RWPE2 (cell line): ENCODE data around the gene RASGEF1C.

Source experiments
- ATAC-seq: fragments of 200-7000 bp; cut with Tn5 transposase; 3 replicates; pipeline ENCODE4 v1.9.1; 2021; ENCODE audit warnings: low read depth
- DNase-seq: peaks from one replicate; pipeline ENCODE4 v3.0.0-alpha.2; 2020; ENCODE audit warnings: low spot score
- H3K27ac ChIP-seq: fragments of 450-650 bp; 2 replicates; pipeline ENCODE4 v1.5.1; 2017; ENCODE audit warnings: mild to moderate bottlenecking; ENCODE audit not compliant: poor library complexity, severe bottlenecking
- H3K27me3 ChIP-seq: fragments of 250-450 bp; sonication (Bioruptor Pico); 2 replicates; pipeline ENCODE4 v1.5.1; 2021; ENCODE audit warnings: mild to moderate bottlenecking, moderate library complexity; ENCODE audit not compliant: insufficient read depth, poor library complexity, severe bottlenecking
- H3K36me3 ChIP-seq: fragments of 250-450 bp; sonication (Bioruptor Pico); 2 replicates; pipeline ENCODE4 v1.5.1; 2020; ENCODE audit warnings: low read depth, mild to moderate bottlenecking, moderate library complexity
- H3K4me1 ChIP-seq: fragments of 250-450 bp; sonication (Bioruptor Pico); 2 replicates; pipeline ENCODE4 v1.5.1; 2021; ENCODE audit warnings: mild to moderate bottlenecking, moderate library complexity; ENCODE audit not compliant: insufficient read depth, poor library complexity, severe bottlenecking
- H3K4me3 ChIP-seq: fragments of 250-450 bp; sonication (Bioruptor Pico); 2 replicates; pipeline ENCODE4 v1.5.1; 2021; ENCODE audit warnings: mild to moderate bottlenecking, moderate library complexity; ENCODE audit not compliant: severe bottlenecking
- H3K9me3 ChIP-seq: fragments of 250-450 bp; sonication (Bioruptor Pico); 2 replicates; pipeline ENCODE4 v1.5.1; 2021; ENCODE audit warnings: mild to moderate bottlenecking, moderate library complexity; ENCODE audit not compliant: severe bottlenecking
- TF ChIP-seq, protein P1 (sequence below): fragments of 450-650 bp; IDR thresholded peaks from one replicate; pipeline ENCODE4 v1.5.1; 2017; ENCODE audit warnings: mild to moderate bottlenecking, moderate library complexity; ENCODE audit not compliant: poor library complexity, severe bottlenecking

The RASGEF1C gene

DNA sequence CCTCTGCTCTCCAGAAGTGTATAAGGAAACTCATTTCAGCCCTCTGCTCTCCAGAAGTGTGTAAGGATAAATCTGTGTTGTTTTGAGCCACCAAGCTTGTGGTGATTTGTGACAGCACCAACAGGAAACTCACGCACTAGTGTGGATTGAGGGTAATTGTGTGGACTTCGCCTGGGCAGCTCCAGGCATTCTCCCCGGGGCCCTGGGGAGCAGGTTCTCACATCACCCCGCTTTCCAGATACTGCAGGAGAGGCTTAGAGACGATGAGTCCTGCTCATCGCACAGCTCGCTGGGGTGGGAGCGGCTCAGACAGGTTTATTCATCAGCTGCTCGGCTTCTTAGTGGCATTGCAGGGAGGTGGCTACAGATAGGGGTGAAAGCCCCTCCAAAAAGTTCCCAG lies 99.1 kb downstream of the RASGEF1C start:
- no peak overlapping the region for H3K27ac ChIP-seq
- H3K36me3 ChIP-seq: no peaks in the 10 kb centered on the region
- H3K4me1 ChIP-seq: no peaks in the 10 kb centered on the region
- TF ChIP-seq, protein P1, sequence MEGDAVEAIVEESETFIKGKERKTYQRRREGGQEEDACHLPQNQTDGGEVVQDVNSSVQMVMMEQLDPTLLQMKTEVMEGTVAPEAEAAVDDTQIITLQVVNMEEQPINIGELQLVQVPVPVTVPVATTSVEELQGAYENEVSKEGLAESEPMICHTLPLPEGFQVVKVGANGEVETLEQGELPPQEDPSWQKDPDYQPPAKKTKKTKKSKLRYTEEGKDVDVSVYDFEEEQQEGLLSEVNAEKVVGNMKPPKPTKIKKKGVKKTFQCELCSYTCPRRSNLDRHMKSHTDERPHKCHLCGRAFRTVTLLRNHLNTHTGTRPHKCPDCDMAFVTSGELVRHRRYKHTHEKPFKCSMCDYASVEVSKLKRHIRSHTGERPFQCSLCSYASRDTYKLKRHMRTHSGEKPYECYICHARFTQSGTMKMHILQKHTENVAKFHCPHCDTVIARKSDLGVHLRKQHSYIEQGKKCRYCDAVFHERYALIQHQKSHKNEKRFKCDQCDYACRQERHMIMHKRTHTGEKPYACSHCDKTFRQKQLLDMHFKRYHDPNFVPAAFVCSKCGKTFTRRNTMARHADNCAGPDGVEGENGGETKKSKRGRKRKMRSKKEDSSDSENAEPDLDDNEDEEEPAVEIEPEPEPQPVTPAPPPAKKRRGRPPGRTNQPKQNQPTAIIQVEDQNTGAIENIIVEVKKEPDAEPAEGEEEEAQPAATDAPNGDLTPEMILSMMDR: no peak
- H3K9me3 ChIP-seq: peaks cover 18% of the 10 kb centered on the region
- DNase-seq (no peak), ATAC-seq (no peak)
- H3K27me3 ChIP-seq: peaks cover 4% of the 10 kb centered on the region
- no peak overlapping the region for H3K4me3 ChIP-seq

GRCh38 chr5:180107005-180107404 lies 102.0 kb downstream of the RASGEF1C start:
- no peak for ATAC-seq
- H3K27me3 ChIP-seq: peaks cover 4% of the 10 kb centered on the region
- no peak overlapping the region for H3K27ac ChIP-seq
- no peak overlapping the region for H3K4me3 ChIP-seq
- no peaks in the 10 kb centered on the region for H3K4me1 ChIP-seq
- no peak for DNase-seq
- TF ChIP-seq, protein P1: no peak
- H3K36me3 ChIP-seq: no peaks in the 10 kb centered on the region
- H3K9me3 ChIP-seq: peaks cover 18% of the 10 kb centered on the region

- H3K27me3 ChIP-seq: peaks cover 4% of the 10 kb centered on the region
- DNase-seq (no peak), ATAC-seq (no peak)
- H3K4me3 ChIP-seq: no peak overlapping the region
- no peaks in the 10 kb centered on the region for H3K36me3 ChIP-seq
- TF ChIP-seq, protein P1: no peak
- peaks cover 18% of the 10 kb centered on the region for H3K9me3 ChIP-seq
- H3K4me1 ChIP-seq: no peaks in the 10 kb centered on the region
- no peak overlapping the region for H3K27ac ChIP-seq
Observed at GRCh38 chr5:180105827-180106312, 103.1 kb downstream of the RASGEF1C start.

DNA sequence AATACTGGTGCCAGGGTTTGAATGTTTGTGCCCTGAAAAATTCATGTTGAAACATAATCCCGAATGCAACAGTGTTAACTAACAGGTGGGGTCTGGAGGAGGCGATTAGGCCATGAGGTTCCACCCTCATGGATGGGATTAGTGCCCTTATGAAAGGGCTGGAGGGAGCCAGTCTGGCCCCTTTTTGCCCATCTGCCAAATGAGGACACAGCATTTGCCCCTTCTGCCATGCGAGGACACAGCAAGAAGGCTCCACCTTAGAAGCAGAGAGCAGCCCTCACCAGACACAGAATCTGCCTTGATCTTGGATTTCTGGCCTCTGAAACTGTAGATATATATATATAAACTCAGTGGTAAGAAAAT lies 104.9 kb downstream of the RASGEF1C start:
- TF ChIP-seq, protein P1: no peak
- H3K4me3 ChIP-seq: no peak overlapping the region
- H3K27me3 ChIP-seq: peaks cover 4% of the 10 kb centered on the region
- H3K36me3 ChIP-seq: no peaks in the 10 kb centered on the region
- no peak overlapping the region for H3K27ac ChIP-seq
- ATAC-seq (no peak), DNase-seq (no peak)
- H3K4me1 ChIP-seq: no peaks in the 10 kb centered on the region
- H3K9me3 ChIP-seq: peaks cover 18% of the 10 kb centered on the region

DNA sequence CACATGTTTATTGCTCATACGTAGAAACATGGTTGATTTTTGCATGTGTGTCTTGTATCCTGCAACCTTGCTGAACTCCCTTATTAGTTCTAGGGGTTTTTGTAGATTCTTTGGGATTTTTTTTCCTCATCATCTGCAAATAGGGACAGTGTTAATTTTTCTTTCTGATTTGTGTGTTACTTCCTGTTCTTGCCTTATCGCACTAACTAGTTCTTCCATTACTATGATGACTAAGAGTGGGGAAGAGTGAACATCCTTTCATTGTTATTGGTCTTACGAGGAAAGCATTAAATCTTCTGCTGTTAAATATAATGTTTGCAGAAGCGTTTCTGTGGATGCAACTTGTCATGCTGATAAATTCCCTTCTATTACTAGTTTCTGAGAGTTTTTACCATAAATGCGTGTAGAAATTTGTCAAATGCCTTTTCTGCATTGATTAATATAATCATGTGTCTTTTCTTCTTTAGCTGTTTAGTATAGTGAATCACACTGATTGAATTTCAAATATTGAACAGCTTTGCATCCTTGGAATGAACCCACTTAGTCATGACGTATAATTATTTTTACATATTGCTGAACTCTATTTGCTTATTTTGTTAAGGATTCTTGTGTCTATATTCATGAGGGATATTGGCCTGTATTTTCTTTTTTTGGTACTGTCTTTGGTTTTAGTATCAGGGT lies 105.4 kb downstream of the RASGEF1C start:
- Histone ChIP-seq H3K27me3 (peaks cover 4% of the 10 kb centered on the region), H3K4me1 (no peaks in the 10 kb centered on the region), H3K36me3 (no peaks in the 10 kb centered on the region), H3K27ac (no peak overlapping the region), H3K9me3 (peaks cover 18% of the 10 kb centered on the region), H3K4me3 (no peak overlapping the region)
- TF ChIP-seq, protein P1: no peak
- DNase-seq (no peak), ATAC-seq (no peak)
